PC-3 (cell line): Measurements from ENCODE around the gene PCDHA1. TPM values are rescaled to one million over a fixed set of nuclear protein-coding genes. Genes with fewer than 3 reads are reported as not detected.

Experiments used
- ATAC-seq: fragments of 200-7000 bp; cut with Tn5 transposase; 2 replicates; pipeline ENCODE4 v1.9.1; 2020; ENCODE audit warnings: mild to moderate bottlenecking, moderate library complexity
- BruUV-seq: library from RNA; stranded (reverse); fragments of 400-500 nt; replicated peaks from 2 replicates; lab custom pipeline; 2021; lab: Mats Ljungman, UMichigan
- CTCF ChIA-PET: fragments of 300-600 bp; sonication (Branson Sonifier 250); formaldehyde crosslinking; loops from one replicate; lab custom pipeline; 2022; ENCODE audit warnings: antibody characterized with exemption; lab: Charles Lee
- POLR2A ChIA-PET: fragments of 300-600 bp; sonication (Branson Sonifier 250); formaldehyde crosslinking; loops from one replicate; lab custom pipeline; 2022; ENCODE audit warnings: antibody characterized with exemption; ENCODE audit not compliant: unreplicated experiment; lab: Charles Lee
- DNase-seq: peaks from one replicate; pipeline ENCODE4 v3.0.0-alpha.2; 2015
- H2AFZ ChIP-seq: fragments of 300-600 bp; sonication (generic); 2 replicates; pipeline ENCODE4 v1.6.0; 2016; ENCODE audit warnings: antibody characterized with exemption, low read length
- H3F3A ChIP-seq: fragments of 300-600 bp; sonication (generic); one replicate; pipeline ENCODE4 v1.6.0; 2017; ENCODE audit warnings: antibody characterized with exemption, low read length, control low read depth, mild to moderate bottlenecking; ENCODE audit not compliant: unreplicated experiment
- H3K27ac ChIP-seq: fragments of 300-600 bp; sonication (generic); 2 replicates; pipeline ENCODE4 v1.5.1; 2016; ENCODE audit warnings: mild to moderate bottlenecking, low read length
- H3K27me3 ChIP-seq: fragments of 300-600 bp; sonication (generic); 2 replicates; pipeline ENCODE4 v1.6.1; 2016; ENCODE audit warnings: low read length, mixed read lengths
- H3K36me3 ChIP-seq: fragments of 300-600 bp; sonication (generic); 2 replicates; pipeline ENCODE4 v1.6.1; 2016; ENCODE audit warnings: low read depth, mixed run types, low read length, mixed read lengths
- H3K4me1 ChIP-seq: fragments of 300-600 bp; sonication (generic); 2 replicates; pipeline ENCODE4 v1.5.1; 2016; ENCODE audit warnings: low read length; ENCODE audit not compliant: insufficient read depth
- H3K4me2 ChIP-seq: fragments of 300-600 bp; sonication (generic); 2 replicates; pipeline ENCODE4 v1.6.0; 2016; ENCODE audit warnings: low read length
- H3K4me3 ChIP-seq: fragments of 300-600 bp; sonication (generic); 2 replicates; pipeline ENCODE4 v1.5.1; 2016; ENCODE audit warnings: mild to moderate bottlenecking, low read length, mixed read lengths
- H3K79me2 ChIP-seq: fragments of 300-600 bp; sonication (generic); 2 replicates; pipeline ENCODE4 v1.6.1; 2017; ENCODE audit warnings: low read length, mixed read lengths
- H3K9ac ChIP-seq: fragments of 300-600 bp; sonication (generic); 2 replicates; pipeline ENCODE4 v1.6.0; 2016; ENCODE audit warnings: mild to moderate bottlenecking, low read length
- H3K9me2 ChIP-seq: fragments of 300-600 bp; sonication (generic); replicated peaks from 2 replicates; pipeline ENCODE4 v1.6.1; 2016; ENCODE audit warnings: mixed run types, low read length, mixed read lengths
- H3K9me3 ChIP-seq: fragments of 300-600 bp; sonication (generic); 2 replicates; pipeline ENCODE4 v1.6.1; 2016; ENCODE audit warnings: low read length, mixed read lengths
- H4K20me1 ChIP-seq: fragments of 300-600 bp; sonication (generic); 2 replicates; pipeline ENCODE4 v1.6.1; 2016; ENCODE audit warnings: low read length, mixed read lengths
- CTCF ChIP-seq: fragments of 300-600 bp; sonication (generic); conservative IDR thresholded peaks from 2 replicates; pipeline ENCODE4 v1.5.1; 2017; ENCODE audit warnings: antibody characterized with exemption, low read depth, mild to moderate bottlenecking, low read length
- EZH2 ChIP-seq: fragments of 300-600 bp; sonication (generic); IDR thresholded peaks from one replicate; pipeline ENCODE4 v1.6.1; 2017; ENCODE audit warnings: antibody characterized with exemption, mild to moderate bottlenecking, low read length; ENCODE audit not compliant: unreplicated experiment
- EZH2phosphoT487 ChIP-seq: fragments of 300-600 bp; sonication (generic); IDR thresholded peaks from 2 replicates; pipeline ENCODE4 v1.6.1; 2018; ENCODE audit warnings: mild to moderate bottlenecking, antibody characterized with exemption, low read length, borderline replicate concordance
- intact Hi-C: fragments of 100-400 bp; cut with micrococcal nuclease; formaldehyde crosslinking; loops from 2 replicates; pipeline ENCODE4 v1.9.0; 2023
- total RNA-seq: library from RNA; depleted of rRNA; stranded (reverse); fragments of >200 nt; gene quantifications from 2 replicates; pipeline ENCODE4 v1.2.3, GENCODE V29; 2014

Gene PCDHA1
- total RNA-seq, 1 experiment from 2014 or later: not detected

DNA sequence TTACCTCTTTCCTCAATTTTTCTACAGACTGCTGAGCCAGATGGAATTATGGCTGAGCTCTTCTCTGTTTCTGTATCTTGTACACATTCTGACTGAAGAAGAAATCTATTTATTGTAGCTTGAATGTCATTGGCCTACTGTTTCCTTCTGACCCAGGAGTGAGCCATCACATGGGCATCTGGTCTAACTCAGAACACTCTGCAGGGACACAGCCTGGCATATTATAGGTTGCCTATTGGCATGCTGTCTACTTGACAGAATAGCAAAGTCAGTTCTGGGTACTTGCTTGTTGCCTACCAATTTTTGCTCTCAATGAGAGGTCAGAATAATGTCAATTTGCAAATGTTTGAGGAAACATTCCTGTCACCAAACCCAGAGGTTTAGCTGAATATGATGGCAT lies 187.6 kb downstream of the PCDHA1 start:
- Histone ChIP-seq H4K20me1 (no peaks in the 10 kb centered on the region), H3K4me1 (peaks cover 10% of the 10 kb centered on the region; the same call in 1 of the 2 replicates), H3K79me2 (0 out of 2 replicates have a peak, but pooled peaks cover 7% of the 10 kb centered on the region), H3K9ac (no peak overlapping the region), H3F3A (no peaks in the 10 kb centered on the region), H3K4me3 (no peak overlapping the region), H3K9me3 (no peaks in the 10 kb centered on the region), H3K36me3 (no peaks in the 10 kb centered on the region), H3K27me3 (no peaks in the 10 kb centered on the region), H2AFZ (no peak overlapping the region), H3K4me2 (no peak overlapping the region), H3K27ac (no peak overlapping the region), H3K9me2 (no peaks in the 10 kb centered on the region)
- no TSS peak for BruUV-seq
- ATAC-seq: no peak
- intact Hi-C loops: no loop called here
- ChIA-PET CTCF (interaction anchor here (0.5 to 0.6 kb wide), 2 partner anchors 13 to 564 kb away, joined by 3 read pairs; no protein-coding TSS in a partner anchor), POLR2A (no interaction called here)
- TF ChIP-seq EZH2phosphoT487 (no peak), EZH2 (no peak), CTCF (no peak)
- DNase-seq: no peak

DNA sequence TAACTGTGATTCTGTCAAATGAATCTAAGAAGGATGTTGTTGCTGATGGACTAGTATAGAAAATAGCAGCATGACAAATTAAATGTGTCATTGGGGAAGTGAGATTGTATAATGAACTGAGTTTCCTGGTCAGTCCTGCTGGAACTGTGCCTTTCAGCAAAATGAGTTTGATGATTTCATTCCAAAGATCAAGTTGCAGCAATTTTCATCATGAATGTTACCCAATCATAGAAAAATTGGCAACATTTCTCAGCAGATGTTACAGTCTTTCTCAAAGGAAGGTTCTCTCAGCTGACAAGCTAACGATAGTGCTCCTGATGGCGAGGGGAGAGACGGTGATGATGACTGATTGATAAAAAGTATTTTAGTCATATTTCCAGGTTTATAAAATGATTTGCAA lies 191.1 kb downstream of the PCDHA1 start:
- Histone ChIP-seq H3F3A (no peaks in the 10 kb centered on the region), H3K79me2 (0 out of 2 replicates have a peak, but pooled peaks cover 4% of the 10 kb centered on the region), H3K27me3 (no peaks in the 10 kb centered on the region), H3K9me2 (no peaks in the 10 kb centered on the region), H3K4me1 (no peaks in the 10 kb centered on the region), H3K9ac (no peak overlapping the region), H3K4me2 (no peak overlapping the region), H3K9me3 (no peaks in the 10 kb centered on the region), H3K27ac (no peak overlapping the region), H3K36me3 (no peaks in the 10 kb centered on the region), H4K20me1 (no peaks in the 10 kb centered on the region), H3K4me3 (no peak overlapping the region), H2AFZ (no peak overlapping the region)
- no peak for TF ChIP-seq EZH2
- no peak for TF ChIP-seq EZH2phosphoT487
- no peak for TF ChIP-seq CTCF
- POLR2A ChIA-PET: no interaction called here
- no peak for DNase-seq
- intact Hi-C loops: no loop called here
- CTCF ChIA-PET: no interaction called here
- ATAC-seq: no peak
- no TSS peak for BruUV-seq

DNA sequence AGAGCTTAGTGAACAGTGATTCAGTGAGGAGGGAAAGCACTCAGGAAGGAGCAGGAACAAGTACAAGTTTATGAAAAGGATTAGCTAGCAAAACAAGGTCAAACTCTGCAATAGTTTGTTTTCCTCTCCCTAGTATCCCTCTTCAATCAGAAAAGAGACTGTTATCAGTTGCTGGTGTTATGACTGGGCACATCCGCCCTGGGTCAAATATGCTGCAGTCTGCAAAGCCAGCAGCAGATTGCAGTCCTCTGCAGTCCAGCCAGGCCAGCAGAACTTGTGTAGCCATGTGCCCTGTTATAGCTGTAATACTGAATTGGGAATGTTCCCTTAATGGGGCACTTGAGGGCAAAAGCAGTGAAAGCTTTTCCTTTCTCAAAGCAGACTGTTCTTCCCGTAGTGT lies 192.3 kb downstream of the PCDHA1 start:
- Histone ChIP-seq H3K4me2 (no peak overlapping the region), H3K27ac (no peak overlapping the region), H3F3A (no peaks in the 10 kb centered on the region), H2AFZ (no peak overlapping the region), H3K9me2 (no peaks in the 10 kb centered on the region), H3K27me3 (no peaks in the 10 kb centered on the region), H3K9me3 (no peaks in the 10 kb centered on the region), H3K79me2 (no peaks in the 10 kb centered on the region), H4K20me1 (no peaks in the 10 kb centered on the region), H3K4me3 (no peak overlapping the region), H3K4me1 (no peaks in the 10 kb centered on the region), H3K9ac (no peak overlapping the region), H3K36me3 (no peaks in the 10 kb centered on the region)
- TF ChIP-seq EZH2 (no peak), EZH2phosphoT487 (no peak), CTCF (no peak)
- ATAC-seq: no peak
- no TSS peak for BruUV-seq
- DNase-seq: no peak
- ChIA-PET CTCF (no interaction called here), POLR2A (no interaction called here)
- intact Hi-C loops: no loop called here
